H1 (cell line): ENCODE measurements around the gene PSTK. TPM values are rescaled to one million over a fixed set of nuclear protein-coding genes. Genes with fewer than 3 reads are reported as not detected.

ENCODE experiments used
- JUN ChIP-seq: IDR thresholded peaks from 2 replicates; pipeline ENCODE4 v1.6.1; 2011; ENCODE audit warnings: low read depth, mild to moderate bottlenecking, improper control_type of control experiment, low read length
- RBBP5 ChIP-seq: IDR thresholded peaks from 2 replicates; pipeline ENCODE4 v1.7.1; 2012; ENCODE audit warnings: low read depth, mild to moderate bottlenecking, inconsistent platforms, low read length, moderate library complexity, borderline replicate concordance
- RXRA ChIP-seq: IDR thresholded peaks from 2 replicates; pipeline ENCODE4 v1.6.1; 2011; ENCODE audit warnings: low read depth, mild to moderate bottlenecking, low read length, moderate library complexity; ENCODE audit not compliant: insufficient read depth
- SIX5 ChIP-seq: IDR thresholded peaks from 2 replicates; pipeline ENCODE4 v1.6.1; 2011; ENCODE audit warnings: mild to moderate bottlenecking, low read depth, low read length
- ZNF274 ChIP-seq: IDR thresholded peaks from 2 replicates; pipeline ENCODE4 v1.7.0; 2012; ENCODE audit warnings: low read length, borderline replicate concordance; ENCODE audit errors: extremely low read depth
- polyA plus RNA-seq, 7 experiments: library from polyadenylated mRNA; depleted of rRNA in 3 of 7; stranded (reverse) in 5 of 7; unstranded in 2 of 7; fragments of >200 nt in 5 of 7; fragments of 200-250 nt in 2 of 7; gene quantifications; 1 replicate in 5 of 7; 2 replicates in 1 of 7; 4 replicates in 1 of 7; pipeline versions ENCODE4 v1.2.1 to v1.2.3, GENCODE V29; 2011 to 2013; ENCODE audit warnings: missing spikeins in 2 of 7, mixed read lengths in 2 of 7
- total RNA-seq: library from RNA; stranded (reverse); fragmentation: NEBNext Ultra II Directional; extraction: Animal tissue kit (Norgen Biotek cat#: 25700); gene quantifications from 2 replicates; pipeline ENCODE4 v1.2.1, GENCODE V29; 2021

Gene PSTK
- total and polyA plus RNA-seq, 2 of the 8 experiments (the other 6 are each of a cell fraction or from before 2014, with no cell fraction given) = 4.4 to 6.6 TPM

DNA sequence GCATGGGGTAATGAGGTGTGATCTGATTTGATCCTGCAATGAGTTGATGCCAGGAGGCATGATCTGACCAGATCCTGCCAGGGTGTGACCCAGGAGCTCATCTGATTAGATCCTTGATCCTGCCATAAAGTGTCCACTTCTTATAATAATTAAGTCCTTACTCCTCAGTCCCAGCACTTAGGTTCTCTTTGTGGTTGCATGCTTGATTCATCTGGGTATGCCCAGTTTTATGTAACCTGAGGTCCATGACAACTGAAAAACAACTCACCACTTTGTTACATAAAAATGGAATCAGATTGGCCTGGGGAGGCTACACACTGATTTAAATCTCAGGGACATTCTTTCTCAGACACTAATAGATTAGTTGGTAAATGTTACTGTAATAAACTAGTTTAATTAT is 47.7 kb downstream of the PSTK start (continued):
- no peak for TF ChIP-seq JUN
- no peak for TF ChIP-seq RBBP5
- no peak for TF ChIP-seq RXRA
- TF ChIP-seq ZNF274 = no peak
- no peak for TF ChIP-seq SIX5
